Stimulated activated CD4-positive, alpha-beta T cell treated with anti-CD3 and anti-CD28 coated beads, TNF-alpha, amount 100 ng/mL, for 4 hours (primary cell): ENCODE results near the gene RIOK2.

Experiments
- DNase-seq, 3 experiments: peaks; one replicate each; pipeline ENCODE4 v3.0.0-alpha.2; 2020; ENCODE audit warnings: low read depth in 3 of 3

RIOK2 gene

DNA sequence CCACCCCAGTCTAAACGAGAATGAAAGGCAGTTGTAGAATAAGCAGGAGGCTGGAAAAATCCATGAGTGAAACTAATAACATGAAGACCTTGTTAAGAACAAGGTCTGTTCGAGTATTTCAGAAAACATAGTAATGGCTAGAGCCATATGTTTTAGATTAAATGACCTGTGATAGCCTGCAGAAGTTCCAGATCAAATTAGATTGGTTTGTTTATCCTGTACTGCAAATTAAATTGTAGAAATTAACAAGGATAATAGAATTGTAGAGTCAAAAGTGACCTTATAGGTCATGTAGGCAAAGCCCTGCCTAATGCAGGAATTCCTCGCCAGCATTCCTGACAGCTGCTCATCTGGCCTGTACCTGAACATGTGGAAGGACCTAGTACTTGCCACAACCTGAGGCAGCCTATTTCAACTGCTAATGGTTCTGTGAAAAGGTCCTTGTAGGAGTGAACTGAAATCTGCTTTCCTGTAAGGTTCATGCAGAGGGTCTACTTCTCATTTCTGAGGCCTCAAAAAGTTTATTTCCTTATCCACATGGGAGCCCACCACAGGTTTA, 57.8 kb downstream of the RIOK2 start:
- DNase-seq = no peak

DNA sequence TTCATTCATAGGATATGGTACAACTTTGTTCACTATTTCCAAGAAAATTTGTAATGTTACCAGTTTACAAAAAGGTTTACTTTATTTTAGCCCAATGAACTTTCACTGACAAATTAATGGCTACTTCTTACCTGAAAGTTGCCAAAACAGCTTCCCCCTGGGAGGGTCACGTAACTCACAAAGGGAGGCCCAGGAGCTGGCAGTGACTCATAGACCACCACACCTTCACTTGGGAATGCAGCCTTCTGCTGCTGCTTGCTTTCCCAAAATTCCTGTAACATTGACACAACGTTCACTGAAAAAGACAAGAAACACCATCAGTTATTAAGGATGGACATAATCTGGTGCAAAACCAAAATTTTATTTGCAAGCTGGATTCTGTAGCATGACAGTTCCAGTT, 58.7 kb downstream of the RIOK2 start:
- DNase-seq = no peak

DNA sequence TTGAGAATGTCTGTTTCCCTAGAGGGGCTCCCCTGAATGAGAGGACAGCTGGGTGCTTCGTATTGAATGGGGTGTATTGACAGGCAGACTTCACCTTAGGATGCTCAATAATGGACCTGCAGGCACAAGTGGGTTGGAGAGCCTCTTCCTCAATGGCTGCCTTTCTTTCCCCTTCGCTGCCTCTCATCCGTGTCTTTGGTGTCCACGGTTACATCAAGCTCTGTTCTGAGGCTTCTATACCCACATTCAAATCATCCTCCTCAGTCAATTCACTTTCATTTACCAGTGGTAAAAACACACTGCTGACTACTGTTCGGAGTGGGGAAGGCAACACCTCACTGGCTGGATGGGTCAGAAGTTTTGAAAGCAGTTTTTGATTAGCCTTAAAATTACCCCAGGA, 61.2 kb downstream of the RIOK2 start:
- DNase-seq = no peak

DNA sequence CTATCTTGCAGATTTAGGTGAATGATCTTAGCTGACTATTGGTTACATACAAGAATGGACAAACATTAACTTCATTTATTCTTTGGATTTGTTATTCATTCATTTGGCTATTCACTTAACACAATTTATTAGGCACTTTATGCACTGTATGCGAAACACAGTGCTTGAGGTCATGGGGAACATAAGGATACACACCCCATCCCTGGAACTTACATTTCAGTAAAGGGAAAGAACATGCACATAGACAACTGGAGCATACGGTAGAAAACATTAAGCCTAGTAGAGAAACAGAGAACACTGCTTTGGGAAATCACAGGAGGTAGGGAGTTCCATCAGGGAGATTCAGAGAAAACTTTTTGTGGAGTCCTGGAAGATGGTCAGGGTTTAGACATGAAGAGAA, 62.9 kb downstream of the RIOK2 start:
- DNase-seq = no peak

DNA sequence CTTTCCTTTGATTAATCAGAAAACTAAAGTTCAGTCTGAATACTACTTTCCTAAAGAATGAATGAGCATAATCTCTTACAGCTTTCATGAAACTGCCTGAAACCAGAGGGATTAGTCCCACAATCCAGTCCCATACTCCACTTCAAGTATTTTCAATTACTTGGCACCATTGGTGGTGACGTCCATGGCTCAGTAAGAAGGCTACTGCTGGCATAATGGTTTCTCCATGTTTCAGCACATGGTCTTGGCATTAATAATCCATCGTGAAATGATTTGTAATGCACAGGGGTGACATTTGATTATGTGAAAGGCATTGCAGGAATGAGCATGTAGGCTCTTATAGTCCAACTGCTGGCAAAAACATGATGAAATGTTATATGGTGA, 64.0 kb downstream of the RIOK2 start:
- DNase-seq = no peak

DNA sequence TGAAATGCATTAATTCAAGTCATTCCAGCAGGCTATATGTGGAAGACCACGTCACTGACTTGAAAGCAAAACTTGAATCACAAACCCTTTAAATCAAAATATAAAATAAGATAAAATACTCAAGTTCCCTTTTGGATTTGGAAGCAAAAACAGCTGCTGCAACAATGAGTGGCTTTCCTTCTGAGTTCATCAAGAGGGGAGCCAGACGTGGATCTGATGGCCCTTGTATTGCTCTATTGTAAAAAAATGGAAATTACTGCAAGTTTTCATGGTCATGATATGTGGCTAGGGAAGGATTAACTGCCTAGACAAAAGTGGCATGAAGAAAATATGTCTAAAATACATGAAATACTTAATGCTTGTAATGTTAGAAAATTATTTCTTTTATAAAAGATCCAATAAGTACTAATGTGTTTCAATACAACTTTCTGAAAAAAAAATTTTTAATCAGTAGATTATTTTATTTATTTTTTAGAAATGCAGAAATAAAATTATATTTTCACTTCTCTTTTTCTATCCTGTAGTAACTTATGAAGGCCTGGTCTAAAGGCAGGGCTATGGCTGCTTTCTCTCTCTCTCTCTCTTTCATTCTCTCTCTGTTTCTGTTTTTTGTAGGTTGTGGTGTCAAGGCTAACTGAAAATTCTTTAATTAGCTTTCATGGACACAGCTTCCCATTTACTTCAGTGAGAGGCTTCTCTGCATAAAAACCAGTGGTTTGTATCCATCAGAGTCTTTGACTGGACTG, 64.6 kb downstream of the RIOK2 start:
- DNase-seq = no peak

DNA sequence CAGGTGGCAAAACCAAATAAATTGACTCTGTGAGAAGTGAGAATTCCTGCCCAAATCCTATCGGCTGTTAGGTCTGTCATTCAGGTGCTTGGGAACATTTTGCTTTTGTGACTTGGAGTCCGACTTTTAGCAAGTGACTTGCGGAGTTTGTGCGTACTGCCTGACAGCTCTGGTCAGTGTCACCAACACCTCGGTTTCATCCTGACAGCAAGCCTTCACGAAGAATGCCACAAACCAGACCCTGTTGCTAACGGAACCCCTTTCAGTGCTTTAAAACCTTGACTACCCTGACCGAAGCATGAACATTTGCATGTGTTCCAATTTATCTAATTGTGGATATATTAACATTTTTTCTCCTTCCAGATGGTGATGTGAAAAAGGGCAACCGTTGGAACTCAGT, 67.1 kb downstream of the RIOK2 start:
- DNase-seq = no peak

DNA sequence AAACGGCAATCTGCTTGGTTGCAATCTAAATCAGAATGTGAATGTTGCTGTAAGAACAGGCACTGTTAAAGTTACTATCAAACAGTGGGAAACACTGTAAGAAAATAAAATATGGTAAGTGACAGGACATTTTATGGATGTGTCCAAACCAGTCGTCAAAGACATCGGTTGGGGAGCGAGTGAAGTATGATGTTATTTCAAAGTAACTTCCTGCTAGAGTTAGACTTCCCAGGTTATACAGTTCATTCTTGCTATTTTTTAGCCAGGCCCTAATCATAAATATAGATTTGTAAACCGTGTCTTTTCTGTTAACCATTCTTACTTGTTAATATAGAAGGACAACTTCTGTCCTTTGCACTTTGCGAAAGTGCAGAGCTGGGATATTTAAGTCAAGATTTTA, 70.8 kb downstream of the RIOK2 start:
- DNase-seq = no peak

DNA sequence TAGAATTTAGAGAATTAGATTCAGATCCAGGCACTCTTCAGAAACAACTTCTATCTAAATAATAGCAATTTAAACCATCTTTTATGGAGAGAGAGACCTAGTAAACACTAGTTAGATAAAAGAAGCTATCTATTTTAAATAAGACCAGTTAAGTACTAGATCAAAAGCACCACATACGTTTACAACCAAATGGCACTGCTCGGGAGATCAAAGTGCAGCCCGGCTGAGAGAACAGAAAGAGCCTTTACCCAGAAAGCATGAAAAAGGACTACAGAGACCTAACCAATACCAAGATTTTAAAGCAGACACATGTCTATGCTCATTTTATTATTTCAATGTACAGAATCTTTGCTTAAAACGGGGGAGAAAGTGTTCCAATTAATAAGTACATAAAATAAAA, 71.4 kb downstream of the RIOK2 start:
- DNase-seq = no peak

DNA sequence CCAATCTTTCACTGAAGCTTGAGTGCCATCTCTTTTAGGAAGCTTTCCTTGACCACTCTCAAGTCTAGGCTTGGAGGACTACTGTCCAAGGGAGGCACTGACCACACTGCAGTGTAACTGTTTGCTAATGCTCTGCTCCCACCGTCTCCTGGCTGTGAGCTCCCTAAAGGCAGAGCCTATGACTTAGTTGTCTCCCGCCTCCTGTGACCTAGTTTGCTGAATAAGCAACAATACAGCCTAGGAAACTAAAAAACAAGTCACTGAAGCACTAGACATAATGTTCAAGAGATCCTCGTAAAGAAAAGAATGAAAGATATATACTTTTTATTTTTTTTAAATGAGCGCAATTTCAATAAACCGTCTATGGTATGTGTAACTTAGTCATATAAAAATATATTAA, 72.0 kb downstream of the RIOK2 start:
- no peak for DNase-seq
